IMR-90 (cell line): ENCODE measurements around the gene ITPK1. TPM values are rescaled to one million over a fixed set of nuclear protein-coding genes. Genes with fewer than 3 reads are reported as not detected.

Experiments used
- ATAC-seq: fragments of 200-7000 bp; cut with Tn5 transposase; 2 replicates; pipeline ENCODE4 v1.9.1; 2020; ENCODE audit warnings: low read depth, mild to moderate bottlenecking, moderate library complexity
- BruUV-seq: library from RNA; stranded (reverse); fragments of 400-500 nt; replicated peaks from 2 replicates; lab custom pipeline; 2021; lab: Mats Ljungman, UMichigan
- CTCF ChIA-PET: fragments of 300-600 bp; formaldehyde crosslinking; extraction: SDS; loops from one replicate; lab custom pipeline; 2021; ENCODE audit warnings: antibody characterized with exemption; lab: Yijun Ruan, JAX
- POLR2A ChIA-PET: fragments of 300-600 bp; sonication (Branson Sonifier 250); formaldehyde crosslinking; loops from one replicate; lab custom pipeline; 2022; ENCODE audit warnings: antibody characterized with exemption; ENCODE audit not compliant: unreplicated experiment; lab: Charles Lee
- DNase-seq: peaks from one replicate; pipeline ENCODE4 v3.0.0; 2013
- H2AFZ ChIP-seq: replicated peaks from 2 replicates; pipeline ENCODE3; 2013; ENCODE audit warnings: low read length, mild to moderate bottlenecking; ENCODE audit not compliant: poor library complexity
- H2AK5ac ChIP-seq: 2 replicates; pipeline ENCODE4 v1.6.1; 2013; ENCODE audit warnings: low read depth, low read length, inconsistent platforms
- H2AK9ac ChIP-seq: replicated peaks from 2 replicates; pipeline ENCODE3; 2013; ENCODE audit warnings: mild to moderate bottlenecking, low read depth, low read length, moderate library complexity; ENCODE audit not compliant: poor library complexity
- H2BK120ac ChIP-seq: 2 replicates; pipeline ENCODE4 v1.6.1; 2013; ENCODE audit warnings: low read depth, low read length, inconsistent platforms
- H2BK15ac ChIP-seq: 3 replicates; pipeline ENCODE4 v1.6.1; 2013; ENCODE audit warnings: low read depth, low read length, inconsistent platforms
- H2BK20ac ChIP-seq: 2 replicates; pipeline ENCODE4 v1.6.1; 2013; ENCODE audit warnings: low read depth, mild to moderate bottlenecking, inconsistent platforms, low read length, moderate library complexity
- H2BK5ac ChIP-seq: 2 replicates; pipeline ENCODE4 v1.6.1; 2013; ENCODE audit warnings: mild to moderate bottlenecking, low read depth, low read length, inconsistent platforms; ENCODE audit not compliant: poor library complexity, severe bottlenecking
- H3K14ac ChIP-seq: replicated peaks from 2 replicates; pipeline ENCODE4 v1.6.1; 2013; ENCODE audit warnings: low read depth, low read length, inconsistent platforms
- H3K18ac ChIP-seq: 2 replicates; pipeline ENCODE4 v1.6.1; 2013; ENCODE audit warnings: low read depth, low read length, control low read depth
- H3K23ac ChIP-seq: 2 replicates; pipeline ENCODE4 v1.6.1; 2013; ENCODE audit warnings: low read depth, low read length, inconsistent platforms
- H3K27ac ChIP-seq: 2 replicates; pipeline ENCODE4 v1.5.1; 2013; ENCODE audit warnings: mild to moderate bottlenecking, control low read depth, low read length; ENCODE audit not compliant: insufficient read depth
- H3K27me3 ChIP-seq: 2 replicates; pipeline ENCODE4 v1.6.1; 2013; ENCODE audit warnings: low read length; ENCODE audit not compliant: control insufficient read depth, insufficient read depth
- H3K36me3 ChIP-seq: 2 replicates; pipeline ENCODE4 v1.6.1; 2013; ENCODE audit warnings: low read length, mixed read lengths; ENCODE audit not compliant: control insufficient read depth, insufficient read depth
- H3K4ac ChIP-seq: 2 replicates; pipeline ENCODE4 v1.6.1; 2013; ENCODE audit warnings: low read depth, low read length, inconsistent platforms
- H3K4me1 ChIP-seq: 2 replicates; pipeline ENCODE4 v1.6.1; 2013; ENCODE audit warnings: low read length, mixed read lengths; ENCODE audit not compliant: control insufficient read depth, insufficient read depth
- H3K4me2 ChIP-seq: 2 replicates; pipeline ENCODE4 v1.6.1; 2013; ENCODE audit warnings: low read depth, mild to moderate bottlenecking, control low read depth, low read length, moderate library complexity
- H3K4me3 ChIP-seq: 2 replicates; pipeline ENCODE4 v1.5.1; 2013; ENCODE audit warnings: low read depth, mild to moderate bottlenecking, control low read depth, low read length, moderate library complexity; ENCODE audit not compliant: insufficient read depth
- H3K56ac ChIP-seq: 2 replicates; pipeline ENCODE4 v1.6.1; 2013; ENCODE audit warnings: low read length, inconsistent platforms; ENCODE audit not compliant: insufficient read depth; ENCODE audit errors: extremely low read depth
- H3K79me1 ChIP-seq, 2 experiments: 2 replicates each; pipeline ENCODE4 v1.6.1; 2013; ENCODE audit warnings: low read length in 2 of 2, inconsistent platforms in 1 of 2, low read depth in 1 of 2
- H3K9ac ChIP-seq: 2 replicates; pipeline ENCODE4 v1.6.1; 2013; ENCODE audit warnings: low read depth, low read length, control low read depth
- H3K9me1 ChIP-seq: 2 replicates; pipeline ENCODE4 v1.6.1; 2013; ENCODE audit warnings: low read length, inconsistent platforms; ENCODE audit not compliant: insufficient read depth
- H3K9me3 ChIP-seq: 2 replicates; pipeline ENCODE4 v1.6.1; 2013; ENCODE audit warnings: low read length; ENCODE audit not compliant: control insufficient read depth, insufficient read depth
- H4K20me1 ChIP-seq: 2 replicates; pipeline ENCODE4 v1.6.1; 2013; ENCODE audit warnings: low read length, inconsistent platforms; ENCODE audit not compliant: insufficient read depth
- H4K5ac ChIP-seq: 2 replicates; pipeline ENCODE4 v1.6.1; 2013; ENCODE audit warnings: mild to moderate bottlenecking, low read depth, low read length, control low read depth
- H4K8ac ChIP-seq, 2 experiments: 2 replicates each; pipeline ENCODE4 v1.6.1; 2013; ENCODE audit warnings: low read depth in 2 of 2, low read length in 2 of 2, control low read depth in 1 of 2, inconsistent platforms in 1 of 2
- H4K91ac ChIP-seq: 2 replicates; pipeline ENCODE4 v1.6.1; 2013; ENCODE audit warnings: low read depth, low read length, inconsistent platforms; ENCODE audit not compliant: insufficient read depth
- BHLHE40 ChIP-seq: fragments of 150-350 bp; IDR thresholded peaks from 2 replicates; pipeline ENCODE4 v1.6.1; 2016; ENCODE audit warnings: mild to moderate bottlenecking, low read depth, low read length
- CEBPB ChIP-seq: IDR thresholded peaks from 2 replicates; pipeline ENCODE4 v1.6.1; 2012; ENCODE audit warnings: low read depth, low read length, improper control_type of control experiment
- MXI1 ChIP-seq: IDR thresholded peaks from 2 replicates; pipeline ENCODE4 v1.6.1; 2012; ENCODE audit warnings: low read depth, mild to moderate bottlenecking, low read length, moderate library complexity, borderline replicate concordance
- RAD21 ChIP-seq: IDR thresholded peaks from 2 replicates; pipeline ENCODE4 v1.6.1; 2012; ENCODE audit warnings: low read length, improper control_type of control experiment
- RCOR1 ChIP-seq: IDR thresholded peaks from 2 replicates; pipeline ENCODE4 v1.6.1; 2012; ENCODE audit warnings: mild to moderate bottlenecking, low read length, improper control_type of control experiment; ENCODE audit not compliant: insufficient replicate concordance
- RFX5 ChIP-seq: IDR thresholded peaks from 2 replicates; pipeline ENCODE4 v1.8.0; 2012; ENCODE audit warnings: low read depth, mild to moderate bottlenecking, low read length, moderate library complexity
- WGBS, 2 experiments: methylation state at CpG; one replicate each; pipeline versions ENCODE4 v1.1.5 to v1.1.7; 2013; ENCODE audit warnings: missing lambda C conversion rate in 2 of 2; ENCODE audit not compliant: insufficient read length in 1 of 2; ENCODE audit errors: extremely low coverage in 2 of 2; 5-methylcytosine and 5-hydroxymethylcytosine counted together
- dilution Hi-C: fragments of 300-500 bp; cut with HindIII; formaldehyde crosslinking; loops from one replicate; pipeline ENCODE4 v1.14.3; 2018; ENCODE audit warnings: low sequenced_read_pairs; ENCODE audit not compliant: unreplicated experiment
- in situ Hi-C: fragments of 300-500 bp; cut with MboI; formaldehyde crosslinking; loops from 3 replicates; pipeline ENCODE4 v1.14.3; 2019; ENCODE audit warnings: low sequenced_read_pairs, inconsistent platforms, mixed read lengths
- intact Hi-C: fragments of 100-400 bp; cut with micrococcal nuclease; formaldehyde crosslinking; loops from 2 replicates; pipeline ENCODE4 v1.10.0; 2022
- polyA plus RNA-seq, 3 experiments: library from polyadenylated mRNA; depleted of rRNA; stranded (reverse); fragments of >200 nt; gene quantifications; 2 replicates each; pipeline ENCODE4 v1.2.3, GENCODE V29; 2012; ENCODE audit warnings: low replicate concordance in 1 of 3
- total RNA-seq: library from RNA; depleted of rRNA; stranded (reverse); fragments of >200 nt; gene quantifications from 2 replicates; pipeline ENCODE4 v1.2.3, GENCODE V29; 2012
- TF ChIP-seq, protein P1 (sequence below): conservative IDR thresholded peaks from 2 replicates; pipeline ENCODE4 v1.5.1; 2012; ENCODE audit warnings: mild to moderate bottlenecking, low read depth, low read length, improper control_type of control experiment

ITPK1 gene
- total and polyA plus RNA-seq, 2 of the 4 experiments (the other 2 are of a cell fraction), result 21.7 to 26.9 TPM

GRCh38 chr14:93006567-93007051 lies 109.1 kb downstream of the ITPK1 start:
- H3K4me1 ChIP-seq, result peaks cover 6% of the 10 kb centered on the region; the same call in 1 of the 2 replicates
- BruUV-seq, result no TSS peak
- H2AK9ac ChIP-seq, result no peak overlapping the region
- dilution Hi-C loops (no loop called here), in situ Hi-C loops (no loop called here), intact Hi-C loops (no loop called here)
- no peak overlapping the region for H2AFZ ChIP-seq
- no peaks in the 10 kb centered on the region for H3K27me3 ChIP-seq
- no peak overlapping the region for H3K23ac ChIP-seq
- no peaks in the 10 kb centered on the region for H3K79me1 ChIP-seq
- no peak overlapping the region for H3K14ac ChIP-seq
- TF ChIP-seq RFX5 (no peak), BHLHE40 (no peak), MXI1 (no peak), RCOR1 (no peak), RAD21 (no peak), CEBPB (no peak)
- TF ChIP-seq, protein P1, sequence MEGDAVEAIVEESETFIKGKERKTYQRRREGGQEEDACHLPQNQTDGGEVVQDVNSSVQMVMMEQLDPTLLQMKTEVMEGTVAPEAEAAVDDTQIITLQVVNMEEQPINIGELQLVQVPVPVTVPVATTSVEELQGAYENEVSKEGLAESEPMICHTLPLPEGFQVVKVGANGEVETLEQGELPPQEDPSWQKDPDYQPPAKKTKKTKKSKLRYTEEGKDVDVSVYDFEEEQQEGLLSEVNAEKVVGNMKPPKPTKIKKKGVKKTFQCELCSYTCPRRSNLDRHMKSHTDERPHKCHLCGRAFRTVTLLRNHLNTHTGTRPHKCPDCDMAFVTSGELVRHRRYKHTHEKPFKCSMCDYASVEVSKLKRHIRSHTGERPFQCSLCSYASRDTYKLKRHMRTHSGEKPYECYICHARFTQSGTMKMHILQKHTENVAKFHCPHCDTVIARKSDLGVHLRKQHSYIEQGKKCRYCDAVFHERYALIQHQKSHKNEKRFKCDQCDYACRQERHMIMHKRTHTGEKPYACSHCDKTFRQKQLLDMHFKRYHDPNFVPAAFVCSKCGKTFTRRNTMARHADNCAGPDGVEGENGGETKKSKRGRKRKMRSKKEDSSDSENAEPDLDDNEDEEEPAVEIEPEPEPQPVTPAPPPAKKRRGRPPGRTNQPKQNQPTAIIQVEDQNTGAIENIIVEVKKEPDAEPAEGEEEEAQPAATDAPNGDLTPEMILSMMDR, result no peak
- no peaks in the 10 kb centered on the region for H3K36me3 ChIP-seq
- no peak overlapping the region for H2BK120ac ChIP-seq
- H3K4me2 ChIP-seq, result no peak overlapping the region
- peaks cover 4% of the 10 kb centered on the region; the same call in 1 of the 2 replicates for H3K9me1 ChIP-seq
- no peak overlapping the region for H2AK5ac ChIP-seq
- ChIA-PET CTCF (no interaction called here), POLR2A (interaction anchor here (0.7 kb wide), 1 partner anchor 10 kb away, joined by 3 read pairs; no protein-coding TSS in a partner anchor)
- no peak overlapping the region for H3K4ac ChIP-seq
- H4K20me1 ChIP-seq, result no peaks in the 10 kb centered on the region; the same call in 1 of the 2 replicates
- no peaks in the 10 kb centered on the region for H3K9me3 ChIP-seq
- no peak overlapping the region for H2BK5ac ChIP-seq
- no peak overlapping the region for H3K56ac ChIP-seq
- no peak overlapping the region for H4K5ac ChIP-seq
- DNase-seq, result no peak
- ATAC-seq, result no peak
- H2BK20ac ChIP-seq, result no peak overlapping the region
- H3K9ac ChIP-seq, result no peak overlapping the region
- H3K4me3 ChIP-seq, result no peak overlapping the region
- H3K18ac ChIP-seq, result no peak overlapping the region
- H4K8ac ChIP-seq, result no peak overlapping the region
- whole genome bisulfite sequencing, 2 experiments, result no CpG with 5 or more reads among the region's 6 CpGs
- no peak overlapping the region for H4K91ac ChIP-seq
- no peak overlapping the region for H3K27ac ChIP-seq
- no peak overlapping the region for H2BK15ac ChIP-seq
